Hematopoietic multipotent progenitor cell treated with erythropoietin and hydrocortisone succinate and interleukin-3 and kit ligand, for 17 days (in vitro differentiated cells): ENCODE data around the gene TRIO.

Source experiments
- DNase-seq: peaks from one replicate; pipeline ENCODE4 v3.0.0-alpha.2; 2015; ENCODE audit warnings: low spot score

The TRIO gene

DNA sequence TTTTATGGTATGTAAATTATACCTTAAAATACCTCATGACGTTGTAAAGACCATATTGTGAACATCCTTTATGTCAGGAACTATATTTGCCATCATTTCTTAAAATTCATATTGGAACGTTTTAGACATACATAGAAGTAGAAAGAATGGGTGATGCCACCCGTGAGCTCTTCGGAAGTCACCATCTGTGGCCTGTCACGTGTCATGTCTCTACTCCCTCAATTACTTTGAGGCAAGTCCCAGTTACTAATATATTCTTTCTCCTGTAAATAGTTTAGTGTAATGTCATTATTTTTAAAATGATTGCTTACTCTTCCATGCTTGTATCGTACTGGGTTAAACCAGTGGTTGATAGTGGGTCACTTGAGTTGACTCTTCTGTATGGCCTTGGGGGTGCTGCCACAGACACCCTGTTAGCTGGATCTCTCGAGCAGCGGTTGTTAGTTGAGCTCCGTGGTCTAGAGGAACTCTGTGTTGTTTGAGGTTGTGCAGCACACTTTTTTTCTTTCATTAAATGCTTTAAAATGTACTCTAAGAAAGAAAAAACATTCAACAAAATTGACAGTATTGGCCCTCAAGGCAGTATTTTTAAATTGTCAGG lies 66.2 kb downstream of the TRIO start:
- DNase-seq: no peak

- DNase-seq: no peak
Observed at GRCh38 chr5:14209836-14210235, 66.7 kb downstream of the TRIO start.

GRCh38 chr5:14210729-14211128 lies 67.6 kb downstream of the TRIO start:
- no peak for DNase-seq

DNA sequence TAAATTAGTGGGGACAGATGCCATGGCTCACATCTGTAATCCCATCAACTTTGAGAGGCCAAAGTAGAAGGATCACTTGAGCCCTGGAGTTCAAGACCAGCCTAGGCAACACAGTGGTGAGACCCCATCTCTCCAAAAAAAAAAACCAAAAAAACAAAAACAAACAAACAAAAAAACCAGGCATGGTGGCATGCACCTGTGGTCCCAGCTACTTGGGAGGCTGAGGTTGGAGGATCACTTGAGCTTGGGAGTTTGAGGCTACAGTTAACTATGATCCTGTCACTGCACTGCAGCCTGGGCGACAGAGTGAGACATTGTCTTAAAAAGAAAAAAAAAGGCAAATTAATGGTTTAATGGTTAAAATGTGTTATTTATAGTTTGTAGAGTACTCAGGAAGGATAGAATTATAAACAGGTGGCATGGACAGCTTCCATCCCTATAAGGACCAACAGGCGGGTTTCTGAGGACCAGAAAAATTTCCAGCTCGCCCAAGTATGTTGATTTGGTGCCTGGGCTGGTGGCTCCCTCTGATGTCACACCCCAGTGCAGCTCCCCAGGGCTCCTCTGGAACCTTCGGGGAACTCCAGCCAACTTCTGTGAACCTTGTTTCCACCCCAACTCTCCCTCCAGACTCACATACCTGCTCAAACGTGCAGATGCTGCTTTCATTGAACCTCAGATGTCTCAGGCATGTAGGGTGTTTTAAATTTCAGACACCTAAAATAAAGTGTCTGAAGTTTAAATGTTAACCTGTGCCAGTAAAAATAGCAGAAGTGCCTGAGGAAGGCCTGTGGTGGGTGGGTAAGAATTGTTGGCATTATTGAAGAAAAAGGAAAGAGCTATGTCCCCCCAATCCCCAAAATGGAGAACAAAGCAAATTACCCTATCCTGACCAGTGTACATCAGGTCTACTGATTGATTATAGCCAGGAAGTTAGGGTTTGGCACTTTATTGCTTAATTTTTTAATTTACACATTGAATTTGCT lies 69.0 kb downstream of the TRIO start:
- no peak for DNase-seq

DNA sequence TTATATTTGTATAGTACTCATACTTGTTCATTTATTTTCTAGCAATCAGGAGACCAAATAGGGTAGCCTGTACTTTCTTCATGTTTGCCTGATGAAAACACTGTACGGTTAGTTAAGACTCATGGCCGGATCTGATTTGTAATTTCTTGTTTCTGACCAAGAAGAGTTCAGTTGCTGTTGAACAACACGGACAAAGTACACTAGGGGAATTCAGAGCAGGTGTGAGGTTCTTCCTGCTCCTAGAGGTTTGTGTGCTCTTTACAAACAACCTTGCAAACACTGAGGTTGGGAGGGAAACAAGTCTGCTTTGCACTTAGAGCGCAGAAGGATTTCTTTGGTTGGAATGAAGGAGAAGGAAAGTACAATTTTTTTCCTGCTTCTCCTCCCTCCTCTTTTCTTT lies 69.7 kb downstream of the TRIO start:
- no peak for DNase-seq

- DNase-seq: no peak
Observed at GRCh38 chr5:14213253-14213652, 70.1 kb downstream of the TRIO start.

- no peak for DNase-seq
Observed at GRCh38 chr5:14213813-14214585, 70.9 kb downstream of the TRIO start.

GRCh38 chr5:14215901-14216300 lies 72.8 kb downstream of the TRIO start:
- no peak for DNase-seq

DNA sequence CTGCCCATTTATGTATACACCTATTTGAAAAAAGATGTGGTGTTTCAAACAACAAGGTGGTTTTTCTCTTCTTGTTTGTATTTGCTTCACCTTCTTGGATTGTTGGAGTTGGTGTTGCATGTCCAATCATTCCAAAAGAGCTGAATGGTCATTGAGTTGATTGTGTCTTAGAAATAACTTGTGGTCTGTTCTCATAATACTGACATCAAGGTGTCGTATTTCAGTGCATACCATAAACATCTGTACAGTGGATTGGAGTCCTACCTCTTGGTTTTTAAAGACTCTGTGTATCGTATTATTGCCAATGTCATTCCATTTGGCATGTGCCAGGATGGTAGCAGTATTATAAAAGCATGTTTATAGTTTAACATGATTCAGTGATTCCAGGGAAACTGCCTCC lies 73.2 kb downstream of the TRIO start:
- no peak for DNase-seq

- DNase-seq: no peak
Observed at GRCh38 chr5:14216902-14217301, 73.8 kb downstream of the TRIO start.

DNA sequence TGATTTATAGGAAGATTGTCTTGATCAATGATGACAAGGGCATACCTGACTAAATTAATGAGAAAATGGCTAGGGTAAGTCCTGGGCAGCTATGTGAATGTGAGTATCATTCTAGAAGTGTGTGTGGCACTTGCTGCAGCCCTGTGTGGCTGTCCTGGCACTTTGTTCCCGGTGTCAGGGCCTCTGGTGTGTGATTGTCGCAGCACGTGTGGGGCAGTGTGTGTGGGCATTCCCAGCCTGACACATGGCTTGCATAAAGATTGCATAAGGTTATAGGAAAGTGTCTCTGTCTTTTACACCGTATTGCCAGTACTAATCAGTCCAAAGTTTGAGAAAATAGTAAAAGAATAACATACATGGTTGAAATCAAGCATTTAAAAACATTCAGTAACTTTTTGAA lies 74.4 kb downstream of the TRIO start:
- no peak for DNase-seq

GRCh38 chr5:14218011-14218410 lies 74.9 kb downstream of the TRIO start:
- no peak for DNase-seq

DNA sequence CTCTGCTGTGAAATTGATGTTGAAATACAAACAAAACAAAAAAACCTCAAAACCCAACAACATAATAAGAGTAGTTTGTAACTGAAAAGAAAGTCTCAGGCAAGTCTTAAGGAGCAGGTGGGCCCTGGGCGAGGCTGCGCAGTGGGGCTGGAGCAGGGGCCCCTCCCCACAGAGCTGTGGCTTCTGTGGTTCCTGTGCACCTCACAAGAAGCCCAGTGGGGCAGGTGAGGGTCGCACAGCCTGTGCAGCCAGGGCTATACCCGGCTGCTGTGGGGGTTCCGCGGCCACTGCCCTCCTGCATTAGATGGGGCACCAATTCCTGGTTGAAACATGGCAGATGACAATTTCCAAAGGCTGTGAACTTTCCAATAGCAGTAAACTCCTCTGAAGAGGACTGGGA lies 75.3 kb downstream of the TRIO start:
- no peak for DNase-seq

DNA sequence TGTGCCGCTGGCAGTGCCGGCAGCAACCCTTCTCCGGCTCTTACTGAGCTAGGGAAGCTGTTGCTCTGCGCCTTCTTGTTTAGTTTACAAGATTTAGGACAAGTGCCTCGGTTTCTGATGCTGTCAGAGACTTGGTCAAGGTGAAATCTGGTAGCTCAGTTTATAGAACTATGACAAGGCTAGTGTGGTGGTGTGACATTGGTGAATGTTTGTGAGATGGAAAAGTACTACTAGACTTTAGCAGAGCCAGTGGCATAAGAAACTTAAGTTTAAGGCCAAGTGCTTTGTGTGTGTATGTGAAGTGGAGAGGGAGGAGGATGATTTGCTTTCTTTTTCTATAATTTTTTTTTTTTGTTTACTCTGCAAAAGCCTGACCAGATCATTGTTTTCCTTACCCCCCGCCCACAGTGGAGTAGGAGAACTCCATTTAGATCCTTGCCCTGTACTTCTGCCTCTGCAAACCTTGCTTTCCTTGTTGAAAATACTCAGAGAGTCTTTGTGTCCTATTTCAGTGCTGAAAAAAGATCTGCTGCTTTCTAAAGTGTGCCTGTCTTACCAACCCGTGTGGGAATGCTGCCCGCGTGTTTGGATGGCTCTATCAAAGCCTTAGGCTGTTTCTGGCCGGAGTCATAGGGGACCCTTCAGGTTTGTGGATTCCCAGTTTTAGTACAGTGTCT lies 75.9 kb downstream of the TRIO start:
- DNase-seq: no peak

DNA sequence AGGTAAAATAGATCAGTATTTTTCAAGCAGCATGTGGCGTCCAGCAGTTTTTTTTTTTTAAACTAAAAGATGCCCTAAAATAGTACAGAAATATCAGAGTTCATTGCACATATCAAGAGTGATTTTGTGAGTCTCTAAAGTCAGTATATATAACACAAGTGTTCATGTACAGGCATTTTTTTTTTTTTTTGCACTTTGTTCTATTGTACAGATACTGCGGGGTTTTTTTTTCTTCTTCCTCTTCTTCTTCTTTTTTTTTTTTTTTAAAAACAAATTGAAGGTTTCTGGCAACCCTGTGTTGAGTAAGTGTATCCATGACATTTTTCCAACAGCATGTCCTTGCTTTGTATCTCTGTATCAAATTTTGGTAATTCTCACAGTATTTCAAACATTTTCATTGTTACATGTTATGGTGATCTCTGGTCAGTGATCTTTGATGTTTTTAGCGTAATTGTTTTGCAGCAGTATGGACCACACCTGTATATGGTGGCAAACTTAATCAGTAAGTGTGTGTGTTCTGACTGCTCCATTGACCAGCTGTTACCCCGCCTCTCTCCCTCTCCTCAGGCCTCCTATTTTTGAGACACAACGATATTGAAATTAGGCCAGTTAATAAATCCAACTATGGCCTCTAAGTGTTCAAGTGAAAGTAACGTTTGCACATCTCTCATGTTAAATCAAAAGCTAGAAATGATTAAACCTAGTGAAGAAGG lies 76.8 kb downstream of the TRIO start:
- no peak for DNase-seq

DNA sequence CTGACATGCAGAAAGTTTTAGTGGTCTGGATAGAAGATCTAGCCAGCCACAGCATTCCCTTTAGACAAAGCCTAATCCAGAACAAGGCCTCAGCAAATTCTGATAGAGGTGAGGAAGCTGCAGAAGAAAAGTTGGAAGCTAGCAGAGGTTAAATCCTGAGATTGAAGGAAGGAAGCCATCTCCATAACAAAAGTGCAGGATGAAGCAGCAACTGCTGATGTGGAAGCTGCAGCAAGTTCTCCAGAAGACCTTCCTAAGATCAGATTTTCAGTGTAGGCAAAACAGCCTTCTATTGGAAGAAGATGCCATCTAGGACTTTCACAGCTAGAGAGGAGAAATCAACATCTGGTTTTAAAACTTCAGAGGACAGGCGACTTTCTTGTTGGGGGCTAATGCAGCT lies 77.5 kb downstream of the TRIO start:
- DNase-seq: no peak

GRCh38 chr5:14221732-14222131 lies 78.6 kb downstream of the TRIO start:
- DNase-seq: no peak

- no peak for DNase-seq
Observed at GRCh38 chr5:14222206-14222605, 79.1 kb downstream of the TRIO start.

DNA sequence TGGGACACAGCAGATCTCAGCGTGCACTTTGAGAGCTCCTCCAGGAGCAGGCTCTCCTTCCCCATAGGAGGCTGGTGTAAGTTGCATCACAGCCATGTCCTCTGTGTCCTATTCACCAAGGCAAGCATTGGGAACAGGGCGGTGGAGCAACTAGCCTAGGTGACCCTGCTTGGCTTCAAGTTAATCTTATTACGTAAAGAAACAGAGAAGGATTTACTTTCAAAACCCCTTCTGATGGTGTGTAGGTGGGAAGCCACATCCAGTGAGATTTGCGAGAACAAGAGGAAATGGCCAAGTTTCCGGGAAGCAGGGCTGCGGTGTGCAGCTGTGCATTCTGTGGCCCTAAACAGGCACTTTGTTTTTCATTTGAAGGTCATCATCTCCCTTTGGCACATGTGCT lies 80.2 kb downstream of the TRIO start:
- DNase-seq: no peak

DNA sequence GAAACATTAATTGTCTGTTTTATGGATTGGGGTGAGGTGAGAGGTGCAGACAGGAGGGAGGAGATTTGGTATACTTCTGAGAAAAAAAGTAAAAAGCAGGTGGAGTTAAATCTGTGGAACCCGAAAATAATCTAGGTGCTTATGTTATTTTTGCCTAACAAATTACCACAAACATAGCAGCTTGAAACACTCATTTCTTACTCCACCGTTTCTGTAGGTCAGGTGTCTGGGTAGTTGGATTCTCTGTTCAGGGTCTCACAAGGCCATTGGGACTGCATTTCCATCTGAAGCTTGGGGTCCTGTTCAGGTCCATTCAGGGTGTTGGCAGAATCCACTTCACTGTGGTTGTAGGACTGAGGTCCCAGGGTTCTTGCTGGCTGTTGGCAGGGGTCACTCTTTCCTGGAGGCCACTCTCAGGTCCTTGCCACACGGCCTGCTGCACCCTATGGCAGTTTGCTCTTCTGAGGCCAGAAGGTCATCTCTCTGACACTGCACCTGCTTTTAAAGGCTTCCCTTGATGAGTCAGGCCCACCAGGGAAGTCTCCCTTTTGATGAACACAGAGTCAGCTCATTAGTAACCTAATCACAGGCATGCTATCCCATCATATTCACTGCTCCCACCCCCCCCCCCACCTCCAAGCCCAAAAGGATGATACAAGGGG lies 82.2 kb downstream of the TRIO start:
- DNase-seq: no peak

DNA sequence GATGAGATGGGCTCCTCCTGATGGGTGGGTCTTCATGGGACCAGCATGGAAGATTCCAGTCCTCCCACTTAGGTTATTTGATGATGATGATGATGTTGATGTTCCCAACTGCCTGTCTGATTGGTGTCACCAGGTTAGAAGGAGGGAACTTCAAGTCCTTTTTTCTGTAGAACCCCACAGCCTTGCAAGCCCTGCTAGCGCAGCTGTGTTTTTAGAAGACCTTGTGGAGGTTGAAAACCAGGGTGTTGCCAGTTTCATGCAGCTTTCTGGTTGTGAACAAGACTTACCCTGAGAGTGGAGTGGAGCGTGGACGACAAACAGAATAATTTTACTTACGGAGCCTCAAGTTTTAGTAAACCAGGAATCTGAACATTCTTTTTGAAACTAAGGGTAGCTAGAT lies 83.0 kb downstream of the TRIO start:
- DNase-seq: no peak
